HG02588 (cell line): ENCODE data around the gene OR13C4.
"Not testable (repeated sequence)": the region's sequence is repeated elsewhere in the genome, so short reads cannot be mapped to it uniquely, and the experiment has no call there.

Experiments
- ATAC-seq: cut with Tn5 transposase; IDR thresholded peaks from one replicate; pipeline ENCODE4 v1.9.1; 2021; ENCODE audit warnings: mild to moderate bottlenecking, moderate library complexity; ENCODE audit not compliant: unreplicated experiment

Gene OR13C4

DNA sequence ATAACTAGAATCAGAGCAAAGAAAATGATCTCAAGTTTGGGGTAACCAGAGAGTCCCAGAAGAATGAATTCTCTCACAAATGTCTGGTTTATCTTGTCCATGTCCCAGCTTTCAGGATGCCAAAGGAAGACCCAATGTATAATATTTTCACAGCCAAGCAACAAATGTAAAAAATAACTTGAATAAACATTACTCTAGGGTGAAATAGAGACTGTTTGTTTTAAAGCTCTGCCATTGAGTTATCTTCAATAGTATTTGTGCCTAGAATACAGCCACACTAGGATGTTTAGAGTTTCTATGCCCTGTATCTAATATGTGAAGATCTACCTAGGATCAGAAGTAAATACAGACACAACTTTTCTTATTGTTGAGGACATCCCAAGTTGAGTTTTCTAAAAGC, at the start of gene OR13C4:
TSS of gene OR13C4 (minus strand) at position 101 of the 400 bp plus-strand sequence. CDS start at position 101, 0 bp downstream.
- no peak for ATAC-seq

DNA sequence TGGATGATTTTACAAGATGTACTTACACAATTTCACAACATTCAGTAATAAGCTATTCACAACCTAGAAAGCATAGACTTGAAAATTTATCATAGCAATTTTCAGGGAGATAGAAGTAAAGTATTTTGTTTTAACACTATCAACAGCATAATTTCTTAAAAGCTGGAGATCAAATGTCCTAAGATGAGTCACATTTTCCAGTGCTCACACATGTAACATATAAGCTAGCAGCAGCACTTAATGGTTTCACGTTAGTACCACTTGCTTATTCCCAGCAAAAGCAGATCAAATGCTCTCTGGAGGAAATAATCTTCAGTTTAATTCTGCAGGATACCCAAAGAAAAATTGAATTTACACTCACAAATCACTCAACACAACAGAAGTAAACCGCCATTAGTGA, 48.4 kb upstream of the OR13C4 start:
- no peak for ATAC-seq

DNA sequence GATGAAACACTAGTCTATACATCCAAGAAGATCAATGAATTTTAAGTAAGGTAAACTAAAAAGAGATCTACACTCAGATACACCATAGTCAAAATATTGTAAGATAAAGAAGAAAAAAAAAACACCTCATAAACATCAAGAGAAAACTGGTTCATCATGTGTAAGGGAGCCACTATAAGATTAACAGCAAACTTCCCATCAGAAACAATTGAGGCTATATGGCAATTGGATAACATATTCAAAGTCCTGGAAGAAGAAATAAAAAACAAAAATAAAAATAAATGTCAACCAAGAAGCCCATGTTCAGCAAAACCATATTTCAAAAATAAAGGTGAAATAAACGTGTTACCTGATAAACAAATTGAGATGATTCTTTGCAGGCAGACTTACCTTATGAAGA, 45.6 kb upstream of the OR13C4 start:
- no peak for ATAC-seq

GRCh38 chr9:104568868-104569267, 41.9 kb upstream of the OR13C4 start, which contains the start of gene OR13C8:
TSS of gene OR13C8 (plus strand) at chr9:104569168. CDS start at chr9:104569168, 0 bp downstream.
- ATAC-seq = no peak

DNA sequence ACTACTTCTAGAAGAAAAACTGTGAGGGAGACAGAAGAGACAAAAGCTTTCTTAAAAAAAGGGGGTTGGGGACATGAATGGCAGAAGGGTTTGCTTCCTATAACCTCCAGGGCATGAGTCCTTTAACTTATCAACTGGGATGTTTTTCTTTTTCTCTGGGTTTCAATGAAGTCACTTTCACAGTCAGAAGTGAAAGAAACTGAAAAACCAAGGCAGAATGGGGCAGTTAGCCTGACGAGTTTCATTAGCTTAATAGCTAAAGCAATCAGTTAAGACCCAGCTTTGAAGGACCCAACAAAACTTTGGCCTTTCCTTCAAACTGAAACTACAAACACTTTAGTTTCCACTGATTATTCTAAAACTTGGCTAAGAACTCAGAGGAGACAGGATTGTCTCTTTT, 37.3 kb upstream of the OR13C4 start:
- no peak for ATAC-seq

DNA sequence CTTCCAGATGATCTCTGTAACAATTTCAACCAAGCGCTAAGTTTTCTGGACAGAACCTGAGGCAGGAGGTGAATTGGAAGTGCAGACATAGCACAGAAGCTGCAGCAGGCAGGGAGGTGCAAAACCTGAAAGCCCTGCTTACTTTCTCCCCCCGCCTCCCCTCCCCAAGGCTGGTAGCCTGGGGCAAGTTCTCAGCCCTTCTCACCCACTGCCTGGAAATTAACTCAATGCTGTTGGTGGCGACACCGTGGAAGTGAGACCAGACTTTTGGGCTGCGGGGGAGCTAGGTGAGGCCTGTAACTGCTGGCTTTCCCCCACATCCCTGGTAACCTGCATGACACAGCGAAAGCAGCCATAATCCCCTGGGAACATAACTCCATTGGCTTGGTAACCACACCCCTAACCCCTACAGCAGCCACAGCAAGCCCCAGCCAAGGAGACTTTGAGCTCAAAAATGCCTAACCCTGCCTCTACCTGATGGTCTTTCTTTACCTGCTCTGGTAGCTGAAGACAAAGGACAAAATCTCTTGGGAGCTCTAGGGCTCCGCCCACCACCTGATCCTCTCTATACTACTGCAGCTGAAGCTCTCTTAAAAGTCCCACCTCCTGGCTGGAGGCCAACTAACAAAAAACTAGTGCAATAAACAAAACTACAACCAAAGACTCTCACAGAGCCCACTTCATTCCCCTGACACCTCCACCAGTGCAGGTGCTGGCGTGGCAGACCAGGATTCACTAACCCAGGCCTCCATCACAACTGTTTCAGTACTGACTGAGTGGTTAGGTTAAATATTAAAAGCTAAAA, 30.0 kb upstream of the OR13C4 start:
- no peak for ATAC-seq

DNA sequence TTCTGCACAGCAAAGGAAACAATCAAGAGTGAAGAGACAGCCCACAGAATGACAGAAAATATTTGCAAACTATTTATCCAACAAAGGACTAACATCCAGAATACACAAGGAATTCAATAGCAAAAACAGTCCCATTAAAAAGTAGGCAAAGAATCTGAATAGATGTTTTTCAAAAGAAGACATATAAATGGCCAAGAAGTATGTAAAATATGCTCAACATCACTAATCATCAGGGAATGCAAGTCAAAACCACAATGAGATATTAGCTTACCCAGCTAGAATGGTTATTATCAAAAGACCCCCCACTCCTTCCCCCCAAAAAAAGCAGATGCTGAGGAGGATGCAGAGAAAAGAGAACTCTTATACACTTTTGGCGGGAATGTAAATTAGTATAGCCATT, 28.5 kb upstream of the OR13C4 start:
- ATAC-seq = no peak

GRCh38 chr9:104553261-104553660, 26.3 kb upstream of the OR13C4 start:
- no peak for ATAC-seq

- no peak for ATAC-seq
Observed at GRCh38 chr9:104544644-104545043, 17.6 kb upstream of the OR13C4 start.

- ATAC-seq = no peak
Observed at GRCh38 chr9:104539275-104539674, 12.3 kb upstream of the OR13C4 start.

- ATAC-seq = no peak
Observed at GRCh38 chr9:104536756-104537155, 9.7 kb upstream of the OR13C4 start, which contains the start of gene OR13C3. TSS of gene OR13C3 (minus strand) at chr9:104536856. CDS start at chr9:104536723, 133 bp downstream.

DNA sequence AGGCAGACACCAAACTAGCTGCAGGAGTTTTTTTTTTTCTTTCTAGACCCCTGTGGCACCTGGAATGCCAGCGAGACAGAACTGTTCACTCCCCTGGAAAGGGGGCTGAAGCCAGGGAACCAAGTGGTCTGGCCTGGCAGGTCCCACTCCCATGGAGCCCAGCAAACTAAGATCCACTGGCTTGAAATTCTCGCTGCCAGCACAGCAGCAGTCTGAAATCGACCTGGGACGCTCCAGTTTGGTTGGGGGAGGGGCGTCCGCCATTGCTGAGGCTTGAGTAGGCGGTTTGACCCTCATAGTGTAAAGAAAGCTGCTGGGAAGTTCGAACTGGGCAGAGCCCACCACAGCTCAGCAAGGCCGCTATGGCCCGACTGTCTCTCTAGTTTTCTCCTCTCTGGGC, 6.8 kb downstream of the OR13C4 start:
- ATAC-seq = not testable (repeated sequence)

DNA sequence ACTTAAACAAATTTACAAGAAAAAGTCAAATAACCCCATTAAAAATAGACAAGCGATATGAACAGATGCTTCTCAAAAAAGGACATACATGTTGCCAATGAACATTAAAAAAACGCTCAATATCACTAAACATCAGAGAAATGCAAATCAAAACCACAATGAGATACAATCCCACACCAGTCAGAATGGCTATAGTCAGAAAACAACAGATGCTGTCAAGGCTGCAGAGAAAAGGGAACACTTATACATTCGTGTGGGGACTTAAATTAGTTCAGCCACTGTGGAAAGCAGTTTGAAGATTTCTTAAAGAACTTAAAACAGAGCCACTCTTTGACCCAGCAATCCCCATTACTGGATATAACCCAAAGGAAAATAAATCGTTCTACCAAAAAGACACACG, 12.1 kb downstream of the OR13C4 start:
- ATAC-seq = no peak

- no peak for ATAC-seq
Observed at GRCh38 chr9:104506565-104506964, 20.4 kb downstream of the OR13C4 start.

DNA sequence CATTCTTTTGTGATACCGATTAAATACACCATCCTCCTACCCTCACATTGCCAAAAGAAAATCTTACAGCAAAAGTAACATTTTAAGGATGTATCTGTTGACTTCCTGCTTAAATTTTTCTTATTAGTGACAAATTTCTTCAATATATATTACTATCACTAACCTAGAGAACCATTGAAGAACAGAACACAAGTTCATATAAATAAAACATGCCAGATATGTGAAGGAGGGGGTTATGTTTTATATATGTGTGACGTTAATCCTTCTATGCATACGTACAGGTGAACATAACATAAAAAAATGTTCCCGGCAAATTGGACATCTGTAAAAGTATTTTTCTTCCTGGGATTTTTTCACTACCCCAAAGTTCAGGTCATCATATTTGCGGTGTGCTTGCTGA, 23.0 kb downstream of the OR13C4 start, which contains the start of gene OR13F1:
TSS of gene OR13F1 (plus strand) at position 301 of the 400 bp plus-strand sequence. CDS start at position 301, 0 bp downstream.
- ATAC-seq = no peak

- ATAC-seq = no peak
Observed at GRCh38 chr9:104503440-104503839, 23.6 kb downstream of the OR13C4 start.

GRCh38 chr9:104494808-104495207, 32.2 kb downstream of the OR13C4 start:
- no peak for ATAC-seq

GRCh38 chr9:104485014-104485413, 42.0 kb downstream of the OR13C4 start:
- ATAC-seq = no peak

GRCh38 chr9:104482921-104483570, 44.0 kb downstream of the OR13C4 start:
- no peak for ATAC-seq
